Breast epithelium (tissue), 3 donors: Measurements from ENCODE around the gene IL1RAPL2.

Experiments used
- POLR2A ChIP-seq: fragments of 450-650 bp; IDR thresholded peaks from one replicate; pipeline ENCODE4 v1.6.1; 2016; ENCODE audit warnings: antibody characterized with exemption, mild to moderate bottlenecking, moderate library complexity
- TF ChIP-seq, protein P1 (sequence below), 3 donors: fragments of 450-650 bp; IDR thresholded peaks; one replicate each; pipeline ENCODE4 v1.5.1; 2016 to 2017; ENCODE audit warnings: antibody characterized with exemption in 3 of 3, mild to moderate bottlenecking in 3 of 3, moderate library complexity in 3 of 3

DNA sequence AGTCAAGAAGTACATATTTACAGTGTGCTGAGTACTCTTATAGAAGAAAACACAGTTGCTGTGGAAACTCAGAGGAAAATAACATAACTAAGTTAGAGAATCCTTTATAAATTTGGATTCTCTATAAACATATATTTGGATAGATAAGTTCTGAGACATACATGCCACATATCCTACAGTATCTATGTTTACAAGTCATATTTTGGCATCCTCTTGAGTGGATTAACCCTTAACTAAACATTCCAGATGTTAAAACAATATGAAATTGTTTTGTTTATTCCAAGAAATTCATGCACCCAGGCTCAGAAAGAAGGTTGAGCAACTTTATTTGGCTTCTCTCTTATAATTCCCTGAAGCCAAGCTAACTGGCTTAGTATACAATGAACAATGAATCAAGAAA, 387.3 kb downstream of the IL1RAPL2 start:
- TF ChIP-seq, protein P1, sequence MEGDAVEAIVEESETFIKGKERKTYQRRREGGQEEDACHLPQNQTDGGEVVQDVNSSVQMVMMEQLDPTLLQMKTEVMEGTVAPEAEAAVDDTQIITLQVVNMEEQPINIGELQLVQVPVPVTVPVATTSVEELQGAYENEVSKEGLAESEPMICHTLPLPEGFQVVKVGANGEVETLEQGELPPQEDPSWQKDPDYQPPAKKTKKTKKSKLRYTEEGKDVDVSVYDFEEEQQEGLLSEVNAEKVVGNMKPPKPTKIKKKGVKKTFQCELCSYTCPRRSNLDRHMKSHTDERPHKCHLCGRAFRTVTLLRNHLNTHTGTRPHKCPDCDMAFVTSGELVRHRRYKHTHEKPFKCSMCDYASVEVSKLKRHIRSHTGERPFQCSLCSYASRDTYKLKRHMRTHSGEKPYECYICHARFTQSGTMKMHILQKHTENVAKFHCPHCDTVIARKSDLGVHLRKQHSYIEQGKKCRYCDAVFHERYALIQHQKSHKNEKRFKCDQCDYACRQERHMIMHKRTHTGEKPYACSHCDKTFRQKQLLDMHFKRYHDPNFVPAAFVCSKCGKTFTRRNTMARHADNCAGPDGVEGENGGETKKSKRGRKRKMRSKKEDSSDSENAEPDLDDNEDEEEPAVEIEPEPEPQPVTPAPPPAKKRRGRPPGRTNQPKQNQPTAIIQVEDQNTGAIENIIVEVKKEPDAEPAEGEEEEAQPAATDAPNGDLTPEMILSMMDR (IDR thresholded peaks at IDR 0.05) = no peak
- no peak for TF ChIP-seq POLR2A
